Fibroblast of lung (primary cell): Measurements from ENCODE around the gene STX8.

Experiments
- EZH2 ChIP-seq: IDR thresholded peaks from 2 replicates; pipeline ENCODE4 v1.5.1; 2012; ENCODE audit warnings: low read length, control low read depth, mild to moderate bottlenecking; ENCODE audit errors: missing control alignments
- TF ChIP-seq, protein P1 (sequence below), 2 donors: IDR thresholded peaks in 1 of 2; conservative IDR thresholded peaks in 1 of 2; 1 replicate in 1 of 2; 2 replicates in 1 of 2; pipeline ENCODE4 v1.5.1; 2011 to 2012; ENCODE audit warnings: low read length in 2 of 2, control low read depth in 1 of 2, inconsistent platforms in 1 of 2, low read depth in 1 of 2, mild to moderate bottlenecking in 1 of 2

DNA sequence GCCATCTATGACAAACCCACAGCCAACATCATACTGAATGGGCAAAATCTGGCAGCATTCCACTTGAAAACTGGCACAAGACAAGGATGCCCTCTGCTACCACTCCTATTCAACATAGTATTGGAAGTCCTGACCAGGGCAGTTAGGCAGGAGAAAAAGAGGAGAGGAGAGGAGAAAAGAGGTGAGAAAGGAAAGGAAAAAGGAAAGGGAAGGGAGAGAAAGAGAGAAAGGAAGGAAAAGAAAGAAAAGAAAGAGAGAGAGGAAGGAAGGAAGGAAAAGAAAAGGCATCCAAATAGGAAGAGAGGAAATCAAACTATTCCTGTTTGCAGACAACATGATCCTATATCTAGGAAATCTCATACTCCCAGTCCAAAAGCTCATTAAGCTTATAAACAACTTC, 11.5 kb downstream of the STX8 start:
- TF ChIP-seq, protein P1, sequence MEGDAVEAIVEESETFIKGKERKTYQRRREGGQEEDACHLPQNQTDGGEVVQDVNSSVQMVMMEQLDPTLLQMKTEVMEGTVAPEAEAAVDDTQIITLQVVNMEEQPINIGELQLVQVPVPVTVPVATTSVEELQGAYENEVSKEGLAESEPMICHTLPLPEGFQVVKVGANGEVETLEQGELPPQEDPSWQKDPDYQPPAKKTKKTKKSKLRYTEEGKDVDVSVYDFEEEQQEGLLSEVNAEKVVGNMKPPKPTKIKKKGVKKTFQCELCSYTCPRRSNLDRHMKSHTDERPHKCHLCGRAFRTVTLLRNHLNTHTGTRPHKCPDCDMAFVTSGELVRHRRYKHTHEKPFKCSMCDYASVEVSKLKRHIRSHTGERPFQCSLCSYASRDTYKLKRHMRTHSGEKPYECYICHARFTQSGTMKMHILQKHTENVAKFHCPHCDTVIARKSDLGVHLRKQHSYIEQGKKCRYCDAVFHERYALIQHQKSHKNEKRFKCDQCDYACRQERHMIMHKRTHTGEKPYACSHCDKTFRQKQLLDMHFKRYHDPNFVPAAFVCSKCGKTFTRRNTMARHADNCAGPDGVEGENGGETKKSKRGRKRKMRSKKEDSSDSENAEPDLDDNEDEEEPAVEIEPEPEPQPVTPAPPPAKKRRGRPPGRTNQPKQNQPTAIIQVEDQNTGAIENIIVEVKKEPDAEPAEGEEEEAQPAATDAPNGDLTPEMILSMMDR (conservative IDR thresholded peaks at IDR 0.05 in 1 of 2, IDR thresholded peaks at IDR 0.05 in 1 of 2; ENCODE audit: low read depth in 1 of 2, low read length in 2 of 2): no peak
- no peak for TF ChIP-seq EZH2
